ENCODE results near the gene RAD51D. TPM values are rescaled to one million over a fixed set of nuclear protein-coding genes. Genes with fewer than 3 reads are reported as not detected.

The RAD51D gene
- total RNA-seq, 1 experiment from 2014 or later = 7.2 TPM

GRCh38 chr17:35132816-35133550, 13.3 kb upstream of the RAD51D start:
- no peaks in the 10 kb centered on the region for H3K9me2 ChIP-seq (replicated peaks; ENCODE audit: insufficient read depth, low read length)
- no peak overlapping the region for H3K9ac ChIP-seq (ENCODE audit: low read length)
- H3K4me3 ChIP-seq (ENCODE audit: low read length) = no peak overlapping the region
- no peaks in the 10 kb centered on the region for H3K4me1 ChIP-seq (ENCODE audit: low read length)
- H3K36me3 ChIP-seq (ENCODE audit: insufficient read depth, low read length) = peaks cover 45% of the 10 kb centered on the region
- no peak for DNase-seq
- H4K20me1 ChIP-seq (ENCODE audit: insufficient read depth, low read depth, low read length) = no peaks in the 10 kb centered on the region
- H2AFZ ChIP-seq (ENCODE audit: low read length) = no peak overlapping the region
- H3K27ac ChIP-seq (ENCODE audit: low read length) = no peak overlapping the region
- H3K79me2 ChIP-seq (ENCODE audit: low read length) = peaks cover 4% of the 10 kb centered on the region; the same call in 1 of the 2 replicates
- H3K27me3 ChIP-seq (ENCODE audit: low read length) = no peaks in the 10 kb centered on the region
- H3K4me2 ChIP-seq (ENCODE audit: low read depth, low read length, poor library complexity, severe bottlenecking) = no peak overlapping the region
- H3K9me3 ChIP-seq (ENCODE audit: low read length) = no peaks in the 10 kb centered on the region

- no peak for DNase-seq
- Histone ChIP-seq H3K27ac (ENCODE audit: low read length) (no peak overlapping the region), H3K4me2 (ENCODE audit: low read depth, low read length, poor library complexity, severe bottlenecking) (no peak overlapping the region), H3K4me1 (ENCODE audit: low read length) (no peaks in the 10 kb centered on the region), H3K9me2 (replicated peaks; ENCODE audit: insufficient read depth, low read length) (no peaks in the 10 kb centered on the region), H2AFZ (ENCODE audit: low read length) (no peak overlapping the region), H3K79me2 (ENCODE audit: low read length) (no peaks in the 10 kb centered on the region), H3K27me3 (ENCODE audit: low read length) (no peaks in the 10 kb centered on the region), H3K36me3 (ENCODE audit: insufficient read depth, low read length) (peaks cover 42% of the 10 kb centered on the region), H3K9ac (ENCODE audit: low read length) (no peak overlapping the region), H3K4me3 (ENCODE audit: low read length) (no peak overlapping the region), H3K9me3 (ENCODE audit: low read length) (no peaks in the 10 kb centered on the region), H4K20me1 (ENCODE audit: insufficient read depth, low read depth, low read length) (no peaks in the 10 kb centered on the region)
Observed at GRCh38 chr17:35132099-35132498, 12.4 kb upstream of the RAD51D start.

- Histone ChIP-seq H3K9me3 (ENCODE audit: low read length) (no peaks in the 10 kb centered on the region), H3K27ac (ENCODE audit: low read length) (no peak overlapping the region), H3K79me2 (ENCODE audit: low read length) (no peaks in the 10 kb centered on the region), H3K27me3 (ENCODE audit: low read length) (no peaks in the 10 kb centered on the region), H2AFZ (ENCODE audit: low read length) (no peak overlapping the region), H3K36me3 (ENCODE audit: insufficient read depth, low read length) (peaks cover 25% of the 10 kb centered on the region), H3K9ac (ENCODE audit: low read length) (no peak overlapping the region), H3K4me3 (ENCODE audit: low read length) (no peak overlapping the region), H4K20me1 (ENCODE audit: insufficient read depth, low read depth, low read length) (no peaks in the 10 kb centered on the region), H3K4me2 (ENCODE audit: low read depth, low read length, poor library complexity, severe bottlenecking) (no peak overlapping the region), H3K9me2 (replicated peaks; ENCODE audit: insufficient read depth, low read length) (no peaks in the 10 kb centered on the region), H3K4me1 (ENCODE audit: low read length) (no peaks in the 10 kb centered on the region)
- no peak for DNase-seq
Observed at GRCh38 chr17:35130392-35130791, 10.7 kb upstream of the RAD51D start.

- Histone ChIP-seq H3K4me3 (ENCODE audit: low read length) (no peak overlapping the region), H3K36me3 (ENCODE audit: insufficient read depth, low read length) (peaks cover 22% of the 10 kb centered on the region), H3K27ac (ENCODE audit: low read length) (no peak overlapping the region), H4K20me1 (ENCODE audit: insufficient read depth, low read depth, low read length) (no peaks in the 10 kb centered on the region), H3K79me2 (ENCODE audit: low read length) (no peaks in the 10 kb centered on the region), H3K9ac (ENCODE audit: low read length) (no peak overlapping the region), H3K4me2 (ENCODE audit: low read depth, low read length, poor library complexity, severe bottlenecking) (no peak overlapping the region), H3K27me3 (ENCODE audit: low read length) (no peaks in the 10 kb centered on the region), H2AFZ (ENCODE audit: low read length) (no peak overlapping the region), H3K4me1 (ENCODE audit: low read length) (no peaks in the 10 kb centered on the region), H3K9me3 (ENCODE audit: low read length) (no peaks in the 10 kb centered on the region), H3K9me2 (replicated peaks; ENCODE audit: insufficient read depth, low read length) (no peaks in the 10 kb centered on the region)
- no peak for DNase-seq
Observed at GRCh38 chr17:35129973-35130351, 10.3 kb upstream of the RAD51D start.

- H2AFZ ChIP-seq (ENCODE audit: low read length) = no peak overlapping the region
- H3K79me2 ChIP-seq (ENCODE audit: low read length) = no peaks in the 10 kb centered on the region
- H3K9me2 ChIP-seq (replicated peaks; ENCODE audit: insufficient read depth, low read length) = no peaks in the 10 kb centered on the region
- no peak overlapping the region for H3K27ac ChIP-seq (ENCODE audit: low read length)
- H3K9me3 ChIP-seq (ENCODE audit: low read length) = no peaks in the 10 kb centered on the region
- DNase-seq = no peak
- no peaks in the 10 kb centered on the region for H3K27me3 ChIP-seq (ENCODE audit: low read length)
- no peaks in the 10 kb centered on the region for H3K4me1 ChIP-seq (ENCODE audit: low read length)
- peaks cover 18% of the 10 kb centered on the region for H3K36me3 ChIP-seq (ENCODE audit: insufficient read depth, low read length)
- no peaks in the 10 kb centered on the region for H4K20me1 ChIP-seq (ENCODE audit: insufficient read depth, low read depth, low read length)
- H3K4me3 ChIP-seq (ENCODE audit: low read length) = no peak overlapping the region
- H3K4me2 ChIP-seq (ENCODE audit: low read depth, low read length, poor library complexity, severe bottlenecking) = no peak overlapping the region
- H3K9ac ChIP-seq (ENCODE audit: low read length) = no peak overlapping the region
Observed at GRCh38 chr17:35129154-35129972, 9.7 kb upstream of the RAD51D start.

- H3K4me1 ChIP-seq (ENCODE audit: low read length) = no peaks in the 10 kb centered on the region
- no peaks in the 10 kb centered on the region for H3K9me3 ChIP-seq (ENCODE audit: low read length)
- H3K9ac ChIP-seq (ENCODE audit: low read length) = no peak overlapping the region
- H3K27me3 ChIP-seq (ENCODE audit: low read length) = no peaks in the 10 kb centered on the region
- H4K20me1 ChIP-seq (ENCODE audit: insufficient read depth, low read depth, low read length) = no peaks in the 10 kb centered on the region
- H3K4me3 ChIP-seq (ENCODE audit: low read length) = no peak overlapping the region
- no peak overlapping the region for H3K4me2 ChIP-seq (ENCODE audit: low read depth, low read length, poor library complexity, severe bottlenecking)
- no peak overlapping the region for H2AFZ ChIP-seq (ENCODE audit: low read length)
- no peaks in the 10 kb centered on the region for H3K9me2 ChIP-seq (replicated peaks; ENCODE audit: insufficient read depth, low read length)
- H3K79me2 ChIP-seq (ENCODE audit: low read length) = no peaks in the 10 kb centered on the region
- no peak overlapping the region for H3K27ac ChIP-seq (ENCODE audit: low read length)
- H3K36me3 ChIP-seq (ENCODE audit: insufficient read depth, low read length) = peaks cover 10% of the 10 kb centered on the region; the same call in 1 of the 2 replicates
- no peak for DNase-seq
Observed at GRCh38 chr17:35127751-35128514, 8.3 kb upstream of the RAD51D start.

- H4K20me1 ChIP-seq (ENCODE audit: insufficient read depth, low read depth, low read length) = no peaks in the 10 kb centered on the region
- H3K4me3 ChIP-seq (ENCODE audit: low read length) = no peak within 1 kb of the TSS
- H2AFZ ChIP-seq (ENCODE audit: low read length) = no peak within 1 kb of the TSS
- H3K27ac ChIP-seq (ENCODE audit: low read length) = no peak within 1 kb of the TSS
- H3K9me2 ChIP-seq (replicated peaks; ENCODE audit: insufficient read depth, low read length) = no peaks in the 10 kb centered on the region
- no peak within 1 kb of the TSS for H3K9ac ChIP-seq (ENCODE audit: low read length)
- H3K4me2 ChIP-seq (ENCODE audit: low read depth, low read length, poor library complexity, severe bottlenecking) = no peak within 1 kb of the TSS
- H3K79me2 ChIP-seq (ENCODE audit: low read length) = peaks cover 29% of the 10 kb centered on the region
- H3K36me3 ChIP-seq (ENCODE audit: insufficient read depth, low read length) = no peaks in the 10 kb centered on the region; the same call in 1 of the 2 replicates
- no peaks in the 10 kb centered on the region for H3K9me3 ChIP-seq (ENCODE audit: low read length)
- DNase-seq = no peak
- peaks cover 17% of the 10 kb centered on the region for H3K4me1 ChIP-seq (ENCODE audit: low read length)
- H3K27me3 ChIP-seq (ENCODE audit: low read length) = no peaks in the 10 kb centered on the region
Observed at GRCh38 chr17:35121315-35121714, 1.7 kb upstream of the RAD51D start, which contains the start of gene FNDC8. FNDC8 (plus strand) TSS chr17:35121615; CDS start chr17:35121694, 79 bp downstream.

- no peaks in the 10 kb centered on the region; the same call in 1 of the 2 replicates for H3K36me3 ChIP-seq (ENCODE audit: insufficient read depth, low read length)
- H2AFZ ChIP-seq (ENCODE audit: low read length) = peak overlapping the region; percentile 43; the same call in 1 of the 2 replicates
- no peaks in the 10 kb centered on the region for H4K20me1 ChIP-seq (ENCODE audit: insufficient read depth, low read depth, low read length)
- peaks cover 17% of the 10 kb centered on the region for H3K4me1 ChIP-seq (ENCODE audit: low read length)
- peak overlapping the region; percentile 64 for H3K4me2 ChIP-seq (ENCODE audit: low read depth, low read length, poor library complexity, severe bottlenecking)
- H3K9ac ChIP-seq (ENCODE audit: low read length) = peak overlapping the region; percentile 91
- DNase-seq = peak; percentile 77
- peaks cover 34% of the 10 kb centered on the region for H3K79me2 ChIP-seq (ENCODE audit: low read length)
- no peak overlapping the region for H3K27ac ChIP-seq (ENCODE audit: low read length)
- no peaks in the 10 kb centered on the region for H3K9me2 ChIP-seq (replicated peaks; ENCODE audit: insufficient read depth, low read length)
- no peaks in the 10 kb centered on the region for H3K9me3 ChIP-seq (ENCODE audit: low read length)
- peak overlapping the region; percentile 89; the same call in 1 of the 2 replicates for H3K4me3 ChIP-seq (ENCODE audit: low read length)
- H3K27me3 ChIP-seq (ENCODE audit: low read length) = no peaks in the 10 kb centered on the region
Observed at GRCh38 chr17:35117984-35118383, 1.7 kb downstream of the RAD51D start.

All from Karpas-422 (cell line).